HG03342 (cell line): ENCODE data around the gene MARK2.

Experiments
- ATAC-seq: cut with Tn5 transposase; IDR thresholded peaks from one replicate; pipeline ENCODE4 v1.9.1; 2021; ENCODE audit warnings: mild to moderate bottlenecking, moderate library complexity; ENCODE audit not compliant: unreplicated experiment

The MARK2 gene

DNA sequence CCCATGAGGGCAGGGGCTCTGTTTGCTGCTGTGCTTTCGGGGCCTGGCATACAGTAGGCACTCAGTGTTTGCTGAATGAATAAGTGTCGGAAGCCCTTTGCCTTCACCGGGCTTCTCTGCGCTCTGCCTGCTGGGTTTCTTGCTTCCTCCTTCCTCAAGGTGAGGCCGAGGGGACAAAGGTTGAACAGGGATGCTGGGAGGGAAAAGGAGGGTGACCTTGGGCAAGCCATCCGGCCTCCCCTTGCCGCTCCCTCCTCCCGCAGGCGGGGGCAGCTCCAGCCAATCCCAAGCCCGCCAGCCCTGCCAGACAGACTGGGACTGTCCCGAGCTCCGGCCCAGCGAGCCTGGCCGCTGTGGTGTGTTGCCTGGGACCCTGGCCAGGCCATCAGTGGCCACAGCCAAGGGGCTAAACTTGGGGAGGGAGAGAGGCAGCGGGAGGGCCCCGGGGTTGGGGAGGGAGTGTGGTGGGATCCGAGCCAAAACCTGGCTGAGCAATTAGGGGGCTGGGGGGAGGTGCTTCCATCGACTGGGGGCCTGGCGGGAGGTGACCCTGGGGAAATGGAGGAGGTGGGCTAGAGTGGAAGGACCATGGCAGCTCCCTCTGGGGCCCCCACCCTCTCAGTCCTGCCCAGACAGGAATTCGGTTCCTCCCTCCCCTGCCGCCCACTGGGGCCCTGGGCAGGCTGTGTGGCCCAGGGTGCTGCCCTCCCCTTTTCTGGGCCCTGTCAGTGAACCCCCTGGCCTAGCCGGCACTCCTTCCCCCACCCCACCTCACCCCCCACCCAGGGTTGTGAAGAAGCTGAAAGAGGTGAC, 81.4 kb downstream of the MARK2 start:
- ATAC-seq: no peak

- ATAC-seq: no peak
Observed at GRCh38 chr11:63920939-63921417, 82.1 kb downstream of the MARK2 start.

DNA sequence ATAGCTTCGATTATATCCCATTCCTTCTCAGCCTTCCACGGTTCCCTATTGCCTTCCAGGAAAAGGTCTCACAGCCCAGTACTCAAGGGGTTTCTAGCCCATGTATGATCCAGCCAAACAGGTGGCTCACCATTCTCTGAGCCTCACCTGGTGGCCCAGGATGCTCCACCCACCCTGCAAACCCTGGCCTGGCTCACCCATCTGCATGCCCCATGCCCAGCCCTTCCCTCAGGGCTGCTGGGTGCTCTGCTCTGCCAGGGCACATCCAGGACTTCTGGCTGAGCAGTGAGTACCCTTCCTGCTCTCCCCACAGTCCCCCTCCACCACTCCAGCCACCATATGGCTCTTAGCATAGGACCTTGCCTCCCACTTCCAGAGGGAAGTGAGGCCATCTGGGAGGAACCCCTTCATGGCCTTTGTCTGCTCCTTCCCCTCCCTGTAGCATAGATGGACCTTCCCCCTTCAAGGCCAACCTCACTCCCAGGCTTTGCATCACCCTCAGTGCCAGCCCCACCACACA, 83.8 kb downstream of the MARK2 start:
- no peak for ATAC-seq

- no peak for ATAC-seq
Observed at GRCh38 chr11:63923319-63923718, 84.4 kb downstream of the MARK2 start.

DNA sequence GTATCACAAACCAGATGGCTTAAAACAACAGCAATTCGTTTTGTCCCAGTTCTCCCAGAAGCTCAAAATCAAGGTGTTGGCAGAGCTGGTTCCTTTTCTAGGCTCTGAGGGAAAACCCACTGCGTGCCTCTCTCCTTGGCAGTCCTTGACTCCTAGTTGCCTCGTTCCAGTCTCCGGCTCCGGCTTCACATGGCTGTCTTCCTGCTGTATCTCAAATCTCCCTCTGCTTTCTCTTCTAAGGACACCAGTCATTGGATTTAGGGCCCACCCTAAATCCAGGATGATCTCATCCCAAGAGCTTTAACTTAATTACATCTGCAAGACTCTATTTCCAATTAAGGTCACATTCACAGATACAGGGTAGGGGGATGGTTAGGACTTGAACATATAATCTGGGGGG, 90.7 kb downstream of the MARK2 start:
- ATAC-seq: no peak

- ATAC-seq: no peak
Observed at GRCh38 chr11:63931045-63931444, 92.1 kb downstream of the MARK2 start.

DNA sequence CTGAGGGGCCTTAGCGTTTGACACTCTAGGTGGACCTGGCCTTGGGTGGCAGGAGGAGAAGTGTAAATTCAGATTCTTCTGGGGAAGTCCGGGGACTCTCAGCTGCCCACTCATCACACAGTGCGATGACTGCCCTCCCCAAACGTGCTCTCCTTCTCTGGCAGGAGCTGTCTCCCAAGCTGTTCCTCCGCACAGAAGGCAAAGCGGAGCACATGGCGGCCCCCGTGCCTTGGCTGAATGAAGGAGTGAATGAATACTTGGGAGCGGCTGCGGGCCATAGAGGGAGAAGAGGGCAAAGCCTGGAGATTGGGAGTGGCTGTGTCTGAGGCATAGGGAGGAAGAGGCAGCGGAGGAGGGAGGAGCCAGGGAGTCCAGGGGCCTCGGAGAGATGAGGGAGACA, 93.0 kb downstream of the MARK2 start:
- ATAC-seq: no peak

- ATAC-seq: no peak
Observed at GRCh38 chr11:63933459-63933858, 94.5 kb downstream of the MARK2 start.

- ATAC-seq: peak; percentile 2
Observed at GRCh38 chr11:63937713-63938478, 99.0 kb downstream of the MARK2 start.

DNA sequence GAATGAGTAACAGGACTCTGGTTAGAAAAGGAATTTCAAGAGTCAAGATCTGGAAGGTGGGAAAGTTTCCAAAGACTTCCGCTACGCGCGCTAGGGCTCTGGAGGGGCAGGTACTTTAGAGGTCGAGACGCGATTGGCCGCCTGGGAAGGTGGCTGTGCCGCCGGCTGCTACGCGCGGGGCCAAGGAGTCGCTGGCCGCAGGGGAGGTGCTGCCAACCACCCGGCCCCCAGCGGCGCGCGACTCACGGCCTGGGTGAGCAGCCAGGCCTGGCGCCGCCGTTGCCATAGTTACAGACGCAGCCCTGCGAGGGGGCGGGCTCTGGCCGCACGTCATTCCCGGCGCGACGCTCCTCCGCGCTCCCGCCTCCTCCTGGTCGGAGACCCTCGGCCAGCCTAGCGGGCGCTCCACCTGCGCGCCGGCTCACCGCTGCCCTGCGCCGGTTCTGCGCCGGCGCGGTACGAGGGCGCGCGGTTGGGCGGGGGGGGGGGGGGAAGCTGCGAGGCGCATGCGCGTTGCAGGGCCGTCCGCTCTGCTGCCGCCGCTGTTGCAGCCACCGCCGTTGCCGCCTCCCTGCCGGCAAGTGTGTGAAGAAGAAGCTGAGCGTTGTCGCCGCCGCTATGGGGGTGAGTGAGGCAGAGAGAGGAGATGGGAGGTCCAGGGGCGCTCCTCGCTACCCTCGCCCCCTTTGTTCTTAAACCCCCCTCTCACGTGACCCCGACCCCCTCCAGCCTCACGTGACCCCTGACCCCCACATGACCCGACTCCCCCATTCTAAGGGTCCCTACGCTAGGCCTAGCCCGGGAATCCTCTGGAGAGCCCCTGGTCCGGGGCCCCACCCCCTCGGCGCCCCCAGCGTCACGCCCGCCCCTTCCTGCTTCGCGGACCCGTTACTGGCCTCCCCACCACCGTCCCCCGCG, 99.8 kb downstream of the MARK2 start, which contains the start of gene NAA40:
TSS of gene NAA40 (plus strand) at position 524 of the 918 bp plus-strand sequence. CDS start at position 619, 95 bp downstream.
- ATAC-seq: peak; percentile 90

DNA sequence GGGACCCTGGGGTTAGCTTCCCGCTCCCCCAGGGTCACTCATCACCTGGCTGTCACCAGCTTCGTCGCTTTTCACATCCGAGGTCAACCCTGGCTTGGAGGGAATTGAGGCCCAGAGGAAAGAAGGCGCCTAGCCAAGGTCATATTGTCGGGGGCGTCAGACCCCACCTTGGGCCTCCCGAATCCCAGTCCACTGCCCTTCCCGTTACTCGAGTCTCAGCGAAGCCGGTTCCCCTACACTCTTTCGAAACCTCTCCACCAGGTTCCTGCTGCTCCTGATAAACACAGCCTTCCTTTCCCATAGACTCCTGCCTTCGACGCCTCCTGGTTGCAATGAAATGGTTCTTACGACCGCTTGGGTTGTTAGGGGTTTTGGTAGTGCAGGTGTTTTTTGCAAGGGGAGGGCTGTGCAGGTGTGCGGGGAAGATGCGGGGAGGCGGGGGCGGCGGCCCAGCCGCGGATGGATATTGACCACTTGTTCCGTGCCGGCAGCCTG, 100.5 kb downstream of the MARK2 start:
- no peak for ATAC-seq

DNA sequence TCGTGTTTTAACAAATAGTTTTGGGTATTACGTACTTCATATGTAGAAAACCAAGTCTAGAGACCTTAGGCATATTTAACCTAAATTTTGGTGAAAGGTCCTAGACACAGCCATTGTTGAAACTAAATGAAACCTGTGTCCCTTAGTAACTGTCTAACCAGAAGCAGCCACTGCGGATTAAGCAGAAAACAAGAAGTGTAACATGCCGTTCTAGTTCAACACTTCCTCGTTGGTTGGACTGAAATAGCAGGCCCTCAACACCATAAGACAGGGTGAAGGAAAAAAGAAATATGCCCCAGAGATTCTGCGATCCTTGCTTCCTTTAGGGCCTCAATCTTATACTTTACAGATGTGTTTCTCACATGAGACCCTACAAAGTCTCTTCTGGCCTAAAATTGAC, 101.9 kb downstream of the MARK2 start:
- no peak for ATAC-seq

- no peak for ATAC-seq
Observed at GRCh38 chr11:63941901-63942300, 103.0 kb downstream of the MARK2 start.

DNA sequence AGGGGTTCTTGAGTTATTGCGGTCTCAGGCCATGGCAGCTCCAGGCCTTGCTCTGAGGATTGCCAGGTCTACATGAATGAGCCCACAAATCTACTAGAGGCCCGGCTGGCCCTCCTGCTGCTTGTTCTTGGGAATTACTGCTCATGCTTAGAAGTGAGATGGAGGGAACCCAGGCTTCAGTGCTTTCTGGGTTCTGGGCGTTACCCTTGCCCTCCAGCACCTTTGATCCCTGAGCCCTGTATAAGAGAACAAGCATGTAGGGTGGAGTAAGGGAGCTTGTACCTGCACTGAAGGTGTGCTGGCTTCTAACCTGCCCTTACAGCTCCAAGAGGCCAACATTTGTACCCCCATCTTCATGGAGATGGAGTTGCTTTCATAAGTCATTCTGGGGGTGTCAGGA, 103.9 kb downstream of the MARK2 start:
- no peak for ATAC-seq

GRCh38 chr11:63944987-63945386, 106.1 kb downstream of the MARK2 start:
- ATAC-seq: no peak

- no peak for ATAC-seq
Observed at GRCh38 chr11:63945477-63946163, 106.7 kb downstream of the MARK2 start.

- no peak for ATAC-seq
Observed at GRCh38 chr11:63951779-63952536, 113.0 kb downstream of the MARK2 start.

GRCh38 chr11:63952570-63952969, 113.7 kb downstream of the MARK2 start:
- no peak for ATAC-seq

DNA sequence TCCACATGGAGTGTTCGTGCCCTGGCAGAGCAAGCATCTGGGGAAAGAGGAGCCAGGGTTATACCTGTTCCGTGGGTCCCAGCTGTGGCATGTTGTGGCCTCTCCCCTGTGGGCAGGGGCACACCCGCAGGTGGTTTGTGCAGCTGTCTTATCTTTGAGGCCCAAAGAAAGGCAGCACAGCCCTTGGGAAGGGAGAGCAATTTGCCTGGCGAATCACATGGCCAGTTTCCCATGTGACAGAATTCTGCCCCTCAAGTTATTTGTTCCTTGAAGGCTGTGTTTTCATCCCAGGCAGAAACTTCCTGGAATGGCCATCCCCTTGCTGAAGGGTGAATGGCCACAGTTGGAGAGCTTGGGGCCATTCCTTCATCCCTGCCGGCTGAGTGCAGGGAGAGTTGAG, 119.1 kb downstream of the MARK2 start:
- ATAC-seq: no peak
